Loucy (cell line): ENCODE measurements around the gene ACMSD.

Experiments
- H2AFZ ChIP-seq: fragments of 200-600 bp; sonication (generic); 2 replicates; pipeline ENCODE4 v1.6.0; 2016; ENCODE audit warnings: antibody characterized with exemption, mild to moderate bottlenecking, low read length, moderate library complexity
- H3F3A ChIP-seq: fragments of 200-600 bp; 2 replicates; pipeline ENCODE4 v1.6.0; 2016; ENCODE audit warnings: antibody characterized with exemption, low read depth, mild to moderate bottlenecking
- H3K27me3 ChIP-seq: fragments of 200-600 bp; sonication (generic); 2 replicates; pipeline ENCODE4 v1.6.1; 2014; ENCODE audit warnings: low read length, mild to moderate bottlenecking; ENCODE audit not compliant: insufficient read depth, poor library complexity, severe bottlenecking
- H3K36me3 ChIP-seq: fragments of 200-600 bp; sonication (generic); 2 replicates; pipeline ENCODE4 v1.6.1; 2016; ENCODE audit warnings: low read length; ENCODE audit not compliant: insufficient read depth
- H3K4me1 ChIP-seq: fragments of 200-600 bp; sonication (generic); 2 replicates; pipeline ENCODE4 v1.5.1; 2014; ENCODE audit warnings: low read length, mild to moderate bottlenecking; ENCODE audit not compliant: insufficient read depth, poor library complexity, severe bottlenecking
- H3K4me2 ChIP-seq: fragments of 200-600 bp; sonication (generic); 2 replicates; pipeline ENCODE4 v1.6.0; 2014; ENCODE audit warnings: antibody characterized with exemption, low read length, low read depth, mild to moderate bottlenecking; ENCODE audit not compliant: poor library complexity, severe bottlenecking
- H3K4me3 ChIP-seq: fragments of 200-600 bp; sonication (generic); 2 replicates; pipeline ENCODE4 v1.5.1; 2014; ENCODE audit warnings: low read length, mild to moderate bottlenecking, mixed read lengths; ENCODE audit not compliant: poor library complexity, severe bottlenecking
- H3K79me2 ChIP-seq: fragments of 200-600 bp; sonication (generic); 2 replicates; pipeline ENCODE4 v1.6.1; 2014; ENCODE audit warnings: low read length; ENCODE audit not compliant: insufficient read depth
- H3K9ac ChIP-seq: fragments of 200-600 bp; sonication (generic); 2 replicates; pipeline ENCODE4 v1.6.0; 2014; ENCODE audit warnings: mild to moderate bottlenecking, low read depth, low read length, moderate library complexity; ENCODE audit not compliant: poor library complexity, severe bottlenecking
- H3K9me2 ChIP-seq: fragments of 200-600 bp; sonication (generic); replicated peaks from 2 replicates; pipeline ENCODE4 v1.6.1; 2016; ENCODE audit warnings: low read depth, low read length, mixed read lengths
- H3K9me3 ChIP-seq: fragments of 200-600 bp; sonication (generic); 2 replicates; pipeline ENCODE4 v1.6.1; 2014; ENCODE audit warnings: mild to moderate bottlenecking, antibody characterized with exemption, low read length, low read depth; ENCODE audit not compliant: insufficient read depth
- H4K20me1 ChIP-seq: fragments of 200-600 bp; sonication (generic); 2 replicates; pipeline ENCODE4 v1.6.0; 2014; ENCODE audit warnings: antibody characterized with exemption, low read length, mild to moderate bottlenecking; ENCODE audit not compliant: insufficient read depth, poor library complexity, severe bottlenecking
- EZH2phosphoT487 ChIP-seq: fragments of 200-600 bp; IDR thresholded peaks from 2 replicates; pipeline ENCODE4 v1.6.1; 2018; ENCODE audit warnings: antibody characterized with exemption, mild to moderate bottlenecking, moderate library complexity, borderline replicate concordance
- TF ChIP-seq, protein P1 (sequence below): fragments of 200-600 bp; sonication (generic); conservative IDR thresholded peaks from 2 replicates; pipeline ENCODE4 v1.5.1; 2014; ENCODE audit warnings: mild to moderate bottlenecking, antibody characterized with exemption, low read length

ACMSD gene

DNA sequence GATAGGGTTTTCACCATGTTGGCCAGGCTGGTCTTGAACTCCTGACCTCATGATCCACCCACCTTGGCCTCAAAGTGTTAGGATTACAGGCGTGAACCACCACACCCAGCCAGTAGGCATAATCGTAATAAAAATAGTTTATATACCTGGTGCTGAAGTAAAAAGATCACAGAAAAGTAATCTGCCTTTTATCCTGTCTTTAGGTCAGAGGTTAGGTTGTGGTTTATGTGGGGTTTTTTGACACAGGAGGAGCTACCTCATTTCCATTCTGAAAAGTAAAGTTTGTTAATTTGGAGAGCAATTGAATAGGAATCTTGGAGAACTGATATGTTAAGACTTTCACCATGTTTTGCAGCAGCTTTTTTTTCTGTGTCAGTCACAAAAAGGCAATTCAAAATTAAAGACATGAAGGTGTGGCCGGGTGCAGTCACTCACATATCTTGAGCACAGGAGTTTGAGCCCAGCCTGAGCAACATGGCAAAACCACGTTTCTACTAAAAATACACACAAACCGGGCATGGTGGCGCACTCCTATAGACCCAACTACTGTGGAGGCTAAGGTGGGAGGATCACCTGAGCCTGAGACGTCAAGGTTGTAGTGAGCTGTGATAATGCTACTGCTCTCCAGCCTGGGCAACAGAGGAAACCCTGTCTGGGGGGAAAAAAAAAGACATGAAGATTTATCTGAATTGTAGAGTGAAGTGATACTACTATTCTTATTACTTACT is 111.7 kb downstream of the ACMSD start:
- Histone ChIP-seq H3K4me3 (no peak overlapping the region), H3K4me1 (no peaks in the 10 kb centered on the region), H3K9me3 (no peaks in the 10 kb centered on the region), H4K20me1 (peaks cover 24% of the 10 kb centered on the region), H3K9ac (no peak overlapping the region), H3K4me2 (no peak overlapping the region), H3K9me2 (no peaks in the 10 kb centered on the region), H3K27me3 (no peaks in the 10 kb centered on the region), H3F3A (0 out of 2 replicates have a peak, but pooled peaks cover 4% of the 10 kb centered on the region), H3K36me3 (peaks cover 92% of the 10 kb centered on the region), H3K79me2 (no peaks in the 10 kb centered on the region), H2AFZ (no peak overlapping the region)
- TF ChIP-seq, protein P1, sequence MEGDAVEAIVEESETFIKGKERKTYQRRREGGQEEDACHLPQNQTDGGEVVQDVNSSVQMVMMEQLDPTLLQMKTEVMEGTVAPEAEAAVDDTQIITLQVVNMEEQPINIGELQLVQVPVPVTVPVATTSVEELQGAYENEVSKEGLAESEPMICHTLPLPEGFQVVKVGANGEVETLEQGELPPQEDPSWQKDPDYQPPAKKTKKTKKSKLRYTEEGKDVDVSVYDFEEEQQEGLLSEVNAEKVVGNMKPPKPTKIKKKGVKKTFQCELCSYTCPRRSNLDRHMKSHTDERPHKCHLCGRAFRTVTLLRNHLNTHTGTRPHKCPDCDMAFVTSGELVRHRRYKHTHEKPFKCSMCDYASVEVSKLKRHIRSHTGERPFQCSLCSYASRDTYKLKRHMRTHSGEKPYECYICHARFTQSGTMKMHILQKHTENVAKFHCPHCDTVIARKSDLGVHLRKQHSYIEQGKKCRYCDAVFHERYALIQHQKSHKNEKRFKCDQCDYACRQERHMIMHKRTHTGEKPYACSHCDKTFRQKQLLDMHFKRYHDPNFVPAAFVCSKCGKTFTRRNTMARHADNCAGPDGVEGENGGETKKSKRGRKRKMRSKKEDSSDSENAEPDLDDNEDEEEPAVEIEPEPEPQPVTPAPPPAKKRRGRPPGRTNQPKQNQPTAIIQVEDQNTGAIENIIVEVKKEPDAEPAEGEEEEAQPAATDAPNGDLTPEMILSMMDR = no peak
- no peak for TF ChIP-seq EZH2phosphoT487

DNA sequence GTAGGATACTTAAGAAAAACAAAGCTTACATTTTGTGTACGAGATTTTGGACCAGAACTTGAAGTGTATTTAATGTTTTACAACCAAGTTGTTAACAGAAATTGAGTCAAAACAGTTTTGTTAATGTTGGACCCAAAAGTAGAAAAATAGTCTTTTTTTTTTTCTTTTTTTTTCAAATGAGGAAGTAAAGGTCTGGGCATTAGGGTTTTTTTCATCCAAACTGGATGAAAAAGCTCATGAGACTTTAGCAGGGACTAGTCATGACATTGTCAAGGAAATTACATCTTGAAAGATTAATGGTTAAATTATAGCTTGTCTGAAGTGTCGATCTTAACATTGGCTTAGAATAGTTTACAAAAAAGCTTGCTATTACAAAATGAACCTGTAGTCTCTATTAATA is 112.5 kb downstream of the ACMSD start:
- TF ChIP-seq EZH2phosphoT487 = no peak
- TF ChIP-seq, protein P1 = no peak
- H3K79me2 ChIP-seq = no peaks in the 10 kb centered on the region
- no peak overlapping the region for H3K4me3 ChIP-seq
- H3K4me2 ChIP-seq = no peak overlapping the region
- no peaks in the 10 kb centered on the region for H3K9me2 ChIP-seq
- H3K27me3 ChIP-seq = no peaks in the 10 kb centered on the region
- H4K20me1 ChIP-seq = peaks cover 25% of the 10 kb centered on the region
- H3K9me3 ChIP-seq = no peaks in the 10 kb centered on the region
- no peaks in the 10 kb centered on the region for H3K4me1 ChIP-seq
- H2AFZ ChIP-seq = no peak overlapping the region
- 0 out of 2 replicates have a peak, but pooled peaks cover 4% of the 10 kb centered on the region for H3F3A ChIP-seq
- H3K9ac ChIP-seq = no peak overlapping the region
- H3K36me3 ChIP-seq = peaks cover 92% of the 10 kb centered on the region
